Subcutaneous adipose tissue (tissue), 4 donors: ENCODE results near the gene NRCAM. TPM values are rescaled to one million over a fixed set of nuclear protein-coding genes. Genes with fewer than 3 reads are reported as not detected.

Source experiments
- CTCF ChIP-seq: fragments of 450-650 bp; IDR thresholded peaks from one replicate; pipeline ENCODE4 v1.5.1; 2016; ENCODE audit warnings: low read depth, mild to moderate bottlenecking, control low read depth, antibody characterized with exemption, moderate library complexity
- total RNA-seq, 4 donors: library from RNA; depleted of rRNA; stranded (reverse); fragments of >200 nt; gene quantifications; one replicate each; pipeline ENCODE4 v1.1.0, GENCODE V29; 2016

The NRCAM gene
- total RNA-seq, 4 donors from 2014 or later, result 21.1 to 74.4 (median 49.3) TPM

- TF ChIP-seq CTCF, result no peak
Measured at GRCh38 chr7:108130261-108130660, 326.0 kb downstream of the NRCAM start, which contains the start of gene LAMB4. Gene LAMB4 (minus strand): TSS chr7:108130361. CDS start chr7:108123164, 7,197 bp downstream.

- TF ChIP-seq CTCF, result no peak
Measured at GRCh38 chr7:108129018-108129965, 326.9 kb downstream of the NRCAM start.

- no peak for TF ChIP-seq CTCF
Measured at GRCh38 chr7:108128514-108128913, 327.7 kb downstream of the NRCAM start.

- no peak for TF ChIP-seq CTCF
Measured at GRCh38 chr7:108127461-108127860, 328.8 kb downstream of the NRCAM start.

GRCh38 chr7:108124820-108125219 is 331.4 kb downstream of the NRCAM start:
- no peak for TF ChIP-seq CTCF

- TF ChIP-seq CTCF, result no peak
Measured at GRCh38 chr7:108122181-108122580, 334.1 kb downstream of the NRCAM start.

GRCh38 chr7:108120933-108121332 is 335.3 kb downstream of the NRCAM start:
- no peak for TF ChIP-seq CTCF
